Endometrial microvascular endothelial cells (primary cell): Measurements from ENCODE around the gene CLDN3. TPM values are rescaled to one million over a fixed set of nuclear protein-coding genes. Genes with fewer than 3 reads are reported as not detected.

ENCODE experiments used
- total RNA-seq: library from RNA; depleted of rRNA; stranded (reverse); fragments of >200 nt; gene quantifications from one replicate; pipeline ENCODE4 v1.2.3, GENCODE V29; 2015; ENCODE audit errors: inconsistent ontology term

CLDN3 gene
- total RNA-seq, 1 donor from 2014 or later, result not detected

Other genes starting within 250 kb of the CLDN3 start
- 35.7 TPM for gene BAZ1B, start 248.0 kb downstream of the CLDN3 start, total RNA-seq
- gene BCL7B, start 212.6 kb downstream of the CLDN3 start, total RNA-seq, result 112 TPM
- 77.2 TPM for gene TBL2, start 191.7 kb downstream of the CLDN3 start, total RNA-seq
- not detected for gene MLXIPL, start 145.7 kb downstream of the CLDN3 start, total RNA-seq
- not detected for gene VPS37D, start 102.4 kb downstream of the CLDN3 start, total RNA-seq
- 5.0 TPM for gene DNAJC30, start 86.8 kb downstream of the CLDN3 start, total RNA-seq
- 72.6 TPM for gene BUD23, start 86.7 kb downstream of the CLDN3 start, total RNA-seq
- 6.2 TPM for gene STX1A, start 50.6 kb downstream of the CLDN3 start, total RNA-seq
- gene ABHD11, start 31.5 kb downstream of the CLDN3 start, total RNA-seq, result 23.7 TPM
- 0.84 TPM for gene CLDN4, start 60.7 kb upstream of the CLDN3 start, total RNA-seq
- 3.6 TPM for gene METTL27, start 72.2 kb upstream of the CLDN3 start, total RNA-seq
- not detected for gene TMEM270, start 90.9 kb upstream of the CLDN3 start, total RNA-seq